HepG2 (cell line): ENCODE data around the gene GDF9. TPM values are rescaled to one million over a fixed set of nuclear protein-coding genes. Genes with fewer than 3 reads are reported as not detected.
A peak's percentile ranks its signal among the peaks of the same experiment; 100 is the strongest.

ENCODE experiments used
- ATAC-seq: fragments of 200-7000 bp; cut with Tn5 transposase; 3 replicates; pipeline ENCODE4 v1.9.1; 2020; ENCODE audit warnings: mild to moderate bottlenecking, moderate library complexity
- BruUV-seq: library from RNA; stranded (reverse); fragments of 400-500 nt; replicated peaks from 2 replicates; lab custom pipeline; 2021; lab: Mats Ljungman, UMichigan
- CTCF ChIA-PET: fragments of 300-600 bp; formaldehyde crosslinking; extraction: SDS; loops from one replicate; lab custom pipeline; 2021; ENCODE audit warnings: low total read pairs, inconsistent platforms, low intra/inter-chr PET ratio; lab: Yijun Ruan, JAX
- POLR2A ChIA-PET: fragments of 350-600 bp; sonication (Branson Sonifier 250); formaldehyde crosslinking; loops from one replicate; lab custom pipeline; 2020; ENCODE audit warnings: antibody characterized with exemption, inconsistent platforms; lab: Yijun Ruan, JAX
- DNase-seq: peaks from one replicate; pipeline ENCODE4 v3.0.0-alpha.2; 2015; ENCODE audit warnings: low spot score
- FAIRE-seq: peaks from 3 replicates; lab custom pipeline; 2011; peaks lifted over from hg19 to GRCh38; lab: Jason Lieb, UNC
- H2AFZ ChIP-seq: one replicate; pipeline ENCODE4 v1.6.1; 2011; ENCODE audit warnings: low read length, inconsistent platforms
- H3K27ac ChIP-seq: fragments of 300-600 bp; 3 replicates; pipeline ENCODE4 v1.8.0; 2011; ENCODE audit warnings: mixed run types, mild to moderate bottlenecking, mixed read lengths, low read length, inconsistent platforms; ENCODE audit not compliant: insufficient read depth; ENCODE audit errors: extremely low read length
- H3K27me3 ChIP-seq, 2 experiments: fragments of 200-600 bp in 1 of 2; 2 replicates in 1 of 2; 3 replicates in 1 of 2; pipeline versions ENCODE4 v1.6.0 to v1.8.0; 2011; ENCODE audit warnings: low read length in 2 of 2, mild to moderate bottlenecking in 2 of 2, moderate library complexity in 2 of 2, inconsistent platforms in 1 of 2; ENCODE audit not compliant: insufficient read depth in 2 of 2, control insufficient read depth in 1 of 2
- H3K36me3 ChIP-seq, 2 experiments: fragments of 200-600 bp in 1 of 2; replicated peaks in 1 of 2; 2 replicates in 1 of 2; 3 replicates in 1 of 2; pipeline versions ENCODE4 v1.5.1 to v1.8.0; 2011; ENCODE audit warnings: low read length in 2 of 2, inconsistent platforms in 1 of 2; ENCODE audit not compliant: insufficient read depth in 2 of 2, control insufficient read depth in 1 of 2
- H3K4me1 ChIP-seq: 2 replicates; pipeline ENCODE4 v1.5.1; 2012; ENCODE audit warnings: low read length, inconsistent platforms; ENCODE audit not compliant: insufficient read depth
- H3K4me2 ChIP-seq: 2 replicates; pipeline ENCODE4 v1.6.0; 2011; ENCODE audit warnings: low read depth, low read length, inconsistent platforms
- H3K4me3 ChIP-seq, 3 experiments: fragments of 200-600 bp in 1 of 3; sonication (generic), shearing (Covaris generic) in 1 of 3; replicated peaks in 1 of 3; 2 replicates each; pipeline ENCODE4 v1.5.1; 2011 to 2016; ENCODE audit warnings: low read length in 3 of 3, inconsistent platforms in 2 of 3, low read depth in 2 of 3, mild to moderate bottlenecking in 2 of 3, control low read depth in 1 of 3, mixed read lengths in 1 of 3; ENCODE audit not compliant: insufficient read depth in 1 of 3
- H3K79me2 ChIP-seq: one replicate; pipeline ENCODE4 v1.6.1; 2011; ENCODE audit warnings: low read length, inconsistent platforms; ENCODE audit not compliant: insufficient read depth
- H3K9ac ChIP-seq: 2 replicates; pipeline ENCODE4 v1.6.0; 2011; ENCODE audit warnings: mild to moderate bottlenecking, low read depth, low read length, inconsistent platforms; ENCODE audit not compliant: insufficient read depth
- H3K9me3 ChIP-seq: 2 replicates; pipeline ENCODE4 v1.5.1; 2012; ENCODE audit warnings: mild to moderate bottlenecking, low read length
- H4K20me1 ChIP-seq: 2 replicates; pipeline ENCODE4 v1.6.0; 2011; ENCODE audit warnings: inconsistent platforms, mild to moderate bottlenecking, low read length, moderate library complexity; ENCODE audit not compliant: insufficient read depth
- AGO2 ChIP-seq: fragments of 200-400 bp; formaldehyde crosslinking; optimal IDR thresholded peaks from 2 replicates; pipeline ENCODE3; 2017; ENCODE audit warnings: mild to moderate bottlenecking, low read depth, low read length, moderate library complexity
- HNF4G ChIP-seq, 2 experiments: sonication (generic) in 1 of 2; formaldehyde crosslinking in 1 of 2; IDR thresholded peaks; 2 replicates each; pipeline versions ENCODE4 v1.4.0 to v1.6.1; 2011 to 2020; ENCODE audit warnings: borderline replicate concordance in 2 of 2, low read depth in 2 of 2, mild to moderate bottlenecking in 2 of 2, low read length in 1 of 2, missing genetic modification reagents in 1 of 2, moderate library complexity in 1 of 2
- LCORL ChIP-seq, 2 experiments: fragments of 450-650 bp in 1 of 2; sonication (generic) in 1 of 2; formaldehyde crosslinking in 1 of 2; IDR thresholded peaks; 2 replicates each; pipeline versions ENCODE4 v1.5.0 to v1.6.1; 2017 to 2020; ENCODE audit warnings: antibody characterized with exemption in 1 of 2, missing genetic modification reagents in 1 of 2
- RBFOX2 ChIP-seq: fragments of 200-400 bp; formaldehyde crosslinking; IDR thresholded peaks from 2 replicates; pipeline ENCODE4 v1.6.1; 2017; ENCODE audit warnings: low read depth, mild to moderate bottlenecking, low read length
- SRSF9 ChIP-seq: fragments of 200-400 bp; formaldehyde crosslinking; IDR thresholded peaks from 2 replicates; pipeline ENCODE4 v1.6.1; 2018; ENCODE audit warnings: borderline replicate concordance, mild to moderate bottlenecking, low read depth, low read length; ENCODE audit not compliant: insufficient read depth, poor library complexity, severe bottlenecking
- ZNF121 ChIP-seq: sonication (generic); formaldehyde crosslinking; IDR thresholded peaks from 2 replicates; pipeline ENCODE4 v1.5.0; 2020; ENCODE audit warnings: mild to moderate bottlenecking, missing genetic modification reagents
- ZNF496 ChIP-seq: sonication (generic); formaldehyde crosslinking; IDR thresholded peaks from 2 replicates; pipeline ENCODE4 v1.8.1; 2023; ENCODE audit warnings: mild to moderate bottlenecking, moderate library complexity, missing genetic modification reagents; ENCODE audit not compliant: insufficient replicate concordance
- ZSCAN29 ChIP-seq: sonication (generic); formaldehyde crosslinking; conservative IDR thresholded peaks from 2 replicates; pipeline ENCODE4 v1.4.0; 2020; ENCODE audit warnings: mild to moderate bottlenecking, missing genetic modification reagents
- WGBS: methylation state at CpG from one replicate; pipeline ENCODE4 v1.1.6; 2017; ENCODE audit warnings: low lambda C conversion rate; 5-methylcytosine and 5-hydroxymethylcytosine counted together
- in situ Hi-C: cut with HindIII; loops from 2 replicates; pipeline ENCODE4 v1.10.0; 2017; ENCODE audit warnings: low pct_unique_long_range_greater_than_20kb; ENCODE audit not compliant: extremely low pct_ligation_motif_present
- intact Hi-C: fragments of 100-400 bp; cut with micrococcal nuclease; formaldehyde crosslinking; loops from one replicate; pipeline ENCODE4 v1.10.0; 2022; ENCODE audit not compliant: unreplicated experiment
- polyA plus RNA-seq, 8 experiments: library from polyadenylated mRNA; depleted of rRNA in 3 of 8; stranded (reverse) in 7 of 8; unstranded in 1 of 8; fragments of >200 nt; fragmentation: Illumina TruSeq in 4 of 8; extraction: Trizol in 4 of 8; gene quantifications; 2 replicates each; pipeline versions ENCODE4 v1.2.1 to v1.2.3, GENCODE V29; 2011 to 2016; ENCODE audit warnings: low read depth in 4 of 8, missing spikeins in 1 of 8, mixed read lengths in 1 of 8; ENCODE audit not compliant: insufficient read depth in 1 of 8
- total RNA-seq, 5 experiments: library from RNA; depleted of rRNA; stranded (reverse); fragments of >200 nt; fragmentation: Illumina TruSeq; extraction: Trizol; gene quantifications; 2 replicates each; pipeline ENCODE4 v1.2.3, GENCODE V29; 2016; ENCODE audit warnings: low read depth in 1 of 5
- TF ChIP-seq, protein P1 (sequence below): sonication (generic); formaldehyde crosslinking; IDR thresholded peaks from 2 replicates; pipeline ENCODE4 v1.4.0; 2020; ENCODE audit warnings: missing genetic modification reagents

GDF9 gene
- total and polyA plus RNA-seq, 2 of the 13 experiments (the other 11 are each of a cell fraction or from before 2014, with no cell fraction given), result 0.33 to 0.38 TPM

DNA sequence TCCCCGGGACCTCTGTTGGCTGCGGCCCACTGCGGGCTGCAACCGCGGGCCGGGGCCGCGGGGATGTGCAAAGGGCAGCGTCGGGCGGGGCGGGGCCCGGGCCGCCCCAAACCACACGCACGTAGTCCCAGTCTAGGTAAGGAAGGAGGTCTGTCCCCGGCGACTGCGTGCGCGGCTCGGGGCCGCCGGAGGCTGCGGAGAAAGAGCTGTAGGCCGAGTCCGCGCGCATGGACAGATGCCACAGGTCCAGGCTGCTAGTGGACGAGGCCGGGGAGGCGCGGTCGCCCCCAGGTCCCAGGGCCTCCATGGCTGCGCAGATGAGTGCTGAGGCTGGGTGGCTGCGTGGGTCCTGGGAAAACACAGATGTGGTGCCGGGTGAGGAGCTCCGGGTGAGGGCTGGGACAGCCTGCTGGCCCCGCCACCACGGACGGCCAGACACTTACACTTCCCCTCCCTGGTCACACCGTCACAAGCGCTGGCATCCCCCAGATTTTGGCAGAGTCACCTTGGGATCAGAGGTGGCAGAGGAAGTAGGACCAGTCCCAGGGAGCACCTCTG is 40.4 kb downstream of the GDF9 start:
- CTCF ChIA-PET, result no interaction called here
- TF ChIP-seq ZSCAN29 (CRISPR knock-in tag) (no peak), RBFOX2 (peak; percentile 48; the same call in 1 of the 2 replicates), AGO2 (peak; percentile 77), ZNF121 (CRISPR knock-in tag) (no peak), LCORL (IDR thresholded peaks at IDR 0.05) (no peak), LCORL (CRISPR knock-in tag; IDR thresholded peaks at IDR 0.05) (no peak)
- TF ChIP-seq, all 625 proteins: peak for 2
- Histone ChIP-seq H3K36me3 (peaks cover 7 to 30% of the 10 kb centered on the region in 2 experiments; a peak in 4 of 5 replicates), H3K4me3 (no peak overlapping the region), H3K4me2 (no peak overlapping the region), H4K20me1 (no peaks in the 10 kb centered on the region), H3K4me1 (peaks cover 48% of the 10 kb centered on the region), H3K9me3 (no peaks in the 10 kb centered on the region), H2AFZ (no peak overlapping the region), H3K27ac (no peak overlapping the region), H3K9ac (no peak overlapping the region), H3K27me3 (no peaks in the 10 kb centered on the region), H3K79me2 (peaks cover 37% of the 10 kb centered on the region)
- BruUV-seq, result no TSS peak
- in situ Hi-C loops, result no loop called here
- FAIRE-seq (no peak), ATAC-seq (no peak), DNase-seq (no peak)
- 97% methylated on average over 38 of the region's 43 CpGs for WGBS
- intact Hi-C loops, result no loop called here
- POLR2A ChIA-PET, result interaction anchor here (1.2 to 5.6 kb wide), 2 partner anchors 17 to 58 kb away, joined by 3 to 55 read pairs; no protein-coding TSS in a partner anchor

DNA sequence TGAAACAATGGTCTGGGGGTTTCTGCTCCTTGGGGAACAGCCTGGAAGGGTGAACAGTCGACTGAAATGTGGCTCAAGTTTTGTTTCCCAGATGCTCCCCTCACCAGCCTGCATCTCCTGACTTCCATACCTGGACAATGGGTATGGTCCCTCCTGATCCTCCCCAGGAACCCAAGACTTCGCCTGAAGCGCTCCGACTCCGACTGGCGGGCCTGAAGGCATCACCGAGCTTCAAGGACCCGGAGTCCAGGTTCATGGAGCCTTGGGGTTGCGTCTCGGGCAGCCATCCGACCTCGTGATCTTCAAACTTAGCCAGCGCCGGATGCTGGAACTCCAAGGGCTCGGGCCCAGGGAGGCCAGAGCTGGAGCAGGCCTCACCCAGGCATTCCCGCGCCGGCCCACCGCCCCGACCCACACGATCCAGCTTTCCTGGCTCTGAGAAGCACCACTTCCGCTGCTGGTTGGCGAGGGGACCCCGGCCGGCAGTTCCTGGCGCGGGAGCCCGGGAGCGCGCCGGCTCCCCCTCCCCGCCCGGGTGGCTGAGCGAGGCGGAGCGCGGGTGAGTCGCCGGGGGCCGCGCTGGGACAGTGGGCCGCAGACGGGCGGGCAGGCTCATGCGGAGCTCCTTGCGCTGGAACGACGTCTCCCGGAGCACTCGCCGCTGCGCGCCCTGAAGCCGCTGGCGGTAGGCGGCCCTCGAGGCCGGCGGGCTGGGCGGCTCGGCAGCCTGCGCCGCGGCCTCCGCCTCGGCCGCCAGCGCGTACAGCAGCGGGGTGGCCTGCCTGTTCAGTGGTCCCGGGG is 41.0 kb downstream of the GDF9 start:
- in situ Hi-C loops, result no loop called here
- ChIA-PET CTCF (no interaction called here), POLR2A (no interaction called here)
- H3K36me3 ChIP-seq, result peaks cover 7 to 30% of the 10 kb centered on the region in 2 experiments; a peak in 4 of 5 replicates
- H3K27ac ChIP-seq, result no peak overlapping the region
- DNase-seq, result no peak
- no peak overlapping the region for H3K9ac ChIP-seq
- H3K79me2 ChIP-seq, result peaks cover 36% of the 10 kb centered on the region
- TF ChIP-seq, protein P1, sequence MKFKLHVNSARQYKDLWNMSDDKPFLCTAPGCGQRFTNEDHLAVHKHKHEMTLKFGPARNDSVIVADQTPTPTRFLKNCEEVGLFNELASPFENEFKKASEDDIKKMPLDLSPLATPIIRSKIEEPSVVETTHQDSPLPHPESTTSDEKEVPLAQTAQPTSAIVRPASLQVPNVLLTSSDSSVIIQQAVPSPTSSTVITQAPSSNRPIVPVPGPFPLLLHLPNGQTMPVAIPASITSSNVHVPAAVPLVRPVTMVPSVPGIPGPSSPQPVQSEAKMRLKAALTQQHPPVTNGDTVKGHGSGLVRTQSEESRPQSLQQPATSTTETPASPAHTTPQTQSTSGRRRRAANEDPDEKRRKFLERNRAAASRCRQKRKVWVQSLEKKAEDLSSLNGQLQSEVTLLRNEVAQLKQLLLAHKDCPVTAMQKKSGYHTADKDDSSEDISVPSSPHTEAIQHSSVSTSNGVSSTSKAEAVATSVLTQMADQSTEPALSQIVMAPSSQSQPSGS, result no peak
- TF ChIP-seq HNF4G (IDR thresholded peaks at IDR 0.05; ENCODE audit: borderline replicate concordance, low read depth, low read length) (no peak), HNF4G (CRISPR knock-in tag; IDR thresholded peaks at IDR 0.05; ENCODE audit: borderline replicate concordance, low read depth) (no peak), SRSF9 (no peak), ZNF496 (CRISPR knock-in tag) (no peak)
- H3K9me3 ChIP-seq, result no peaks in the 10 kb centered on the region
- no peaks in the 10 kb centered on the region for H4K20me1 ChIP-seq
- no peaks in the 10 kb centered on the region for H3K27me3 ChIP-seq
- no peak overlapping the region for H3K4me2 ChIP-seq
- no peak for FAIRE-seq
- H2AFZ ChIP-seq, result no peak overlapping the region
- peaks cover 52% of the 10 kb centered on the region for H3K4me1 ChIP-seq
- intact Hi-C loops, result no loop called here
- ATAC-seq, result no peak
- H3K4me3 ChIP-seq, result no peak overlapping the region
- WGBS, result 98% methylated on average over 41 of the region's 71 CpGs
- BruUV-seq, result no TSS peak
